Natural killer cell (primary cell): Measurements from ENCODE around the gene SHROOM3. TPM values are rescaled to one million over a fixed set of nuclear protein-coding genes. Genes with fewer than 3 reads are reported as not detected.

Experiments
- ATAC-seq, 3 donors: fragments of 150-1000 bp in 2 of 3; fragments of 200-7000 bp in 1 of 3; cut with Tn5 transposase; 1 replicate in 1 of 3; 2 replicates in 2 of 3; pipeline ENCODE4 v1.10.0; 2021; ENCODE audit warnings: mild to moderate bottlenecking in 2 of 3, moderate library complexity in 2 of 3
- DNase-seq, 2 donors: peaks; one replicate each; pipeline versions ENCODE4 v3.0.0 to v3.0.0-alpha.2; 2013 to 2021; ENCODE audit warnings: mixed read lengths in 1 of 2
- H3K27ac ChIP-seq: one replicate; pipeline ENCODE4 v1.5.1; 2013; ENCODE audit warnings: mild to moderate bottlenecking, low read length
- H3K27me3 ChIP-seq: one replicate; pipeline ENCODE4 v1.6.1; 2013; ENCODE audit warnings: low read length; ENCODE audit not compliant: control insufficient read depth, insufficient read depth
- H3K36me3 ChIP-seq: one replicate; pipeline ENCODE4 v1.6.1; 2013; ENCODE audit warnings: low read length; ENCODE audit not compliant: control insufficient read depth, insufficient read depth
- H3K4me1 ChIP-seq: one replicate; pipeline ENCODE4 v1.6.1; 2013; ENCODE audit warnings: low read length; ENCODE audit not compliant: control insufficient read depth, insufficient read depth
- H3K4me3 ChIP-seq: one replicate; pipeline ENCODE4 v1.5.1; 2013; ENCODE audit warnings: low read length
- H3K9me3 ChIP-seq: one replicate; pipeline ENCODE4 v1.6.1; 2013; ENCODE audit warnings: low read length; ENCODE audit not compliant: control insufficient read depth, insufficient read depth
- H3K27ac Mint-ChIP-seq, 2 donors: one replicate each; pipeline ENCODE4 v1.8.0; 2022; ENCODE audit warnings: mild to moderate bottlenecking in 2 of 2, mixed read lengths in 2 of 2, moderate library complexity in 1 of 2
- H3K27me3 Mint-ChIP-seq, 2 donors: one replicate each; pipeline ENCODE4 v1.8.0; 2022; ENCODE audit warnings: low read depth in 2 of 2, mixed read lengths in 2 of 2
- H3K36me3 Mint-ChIP-seq: one replicate; pipeline ENCODE4 v1.8.0; 2022; ENCODE audit warnings: mixed read lengths
- H3K4me1 Mint-ChIP-seq, 2 donors: one replicate each; pipeline ENCODE4 v1.8.0; 2022; ENCODE audit warnings: mixed read lengths in 2 of 2
- H3K4me3 Mint-ChIP-seq: one replicate; pipeline ENCODE4 v1.8.0; 2022; ENCODE audit warnings: mild to moderate bottlenecking, moderate library complexity, mixed read lengths
- H3K9me3 Mint-ChIP-seq, 2 donors: one replicate each; pipeline ENCODE4 v1.8.0; 2022; ENCODE audit warnings: mixed read lengths in 2 of 2
- WGBS: methylation state at CpG from one replicate; pipeline ENCODE4 v1.1.7; 2013; ENCODE audit warnings: missing lambda C conversion rate; ENCODE audit not compliant: insufficient coverage; 5-methylcytosine and 5-hydroxymethylcytosine counted together
- intact Hi-C: fragments of 100-400 bp; cut with micrococcal nuclease; formaldehyde crosslinking; loops from one replicate; pipeline ENCODE4 v1.14.2; 2022
- total RNA-seq, 4 donors: library from RNA; stranded (reverse); fragments of 120-200 nt in 1 of 4; gene quantifications; one replicate each; pipeline versions ENCODE4 v1.2.3 to v1.2.4, GENCODE V29; 2013 to 2022
- TF ChIP-seq, protein P1 (sequence below): fragments of 200-600 bp; IDR thresholded peaks from one replicate; pipeline ENCODE4 v1.8.0; 2022; ENCODE audit warnings: antibody characterized with exemption

Gene SHROOM3
- total RNA-seq, 3 donors from 2014 or later (not counting 1 experiment from before 2014, with no cell fraction given): 0.63 TPM; not detected in 2

DNA sequence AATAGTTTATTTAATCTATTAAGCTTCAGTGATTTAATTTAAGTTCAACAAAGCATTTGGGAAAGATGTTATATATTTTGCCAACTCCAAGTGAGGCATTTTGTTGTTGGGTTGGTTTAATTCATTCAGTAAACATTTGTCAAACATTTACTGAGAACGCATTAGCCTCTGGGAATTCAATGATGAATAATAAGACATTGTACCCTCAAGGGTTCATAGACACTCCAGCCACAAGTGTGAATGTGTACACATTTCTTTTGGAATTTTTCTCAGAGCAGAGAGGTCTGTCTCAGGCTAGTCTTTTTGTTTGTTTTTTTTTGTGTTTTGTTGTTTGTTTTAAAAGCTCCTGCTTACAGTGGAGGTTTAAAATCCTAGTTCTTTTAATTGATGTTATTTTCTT is 259.0 kb downstream of the SHROOM3 start:
- Mint-ChIP-seq H3K4me1 (peaks cover 12 to 13% of the 10 kb centered on the region in 2 donors), H3K4me3 (no peak overlapping the region), H3K9me3 (no peaks in the 10 kb centered on the region), H3K27ac (no peak overlapping the region), H3K27me3 (peaks cover 24 to 48% of the 10 kb centered on the region in 2 donors), H3K36me3 (no peaks in the 10 kb centered on the region)
- Histone ChIP-seq H3K27ac (no peak overlapping the region), H3K4me1 (peaks cover 9% of the 10 kb centered on the region), H3K4me3 (no peak overlapping the region), H3K9me3 (no peaks in the 10 kb centered on the region), H3K36me3 (no peaks in the 10 kb centered on the region), H3K27me3 (peaks cover 22% of the 10 kb centered on the region)
- WGBS: 100% methylated on average over 1 of the region's 1 CpG
- ATAC-seq (no peak), DNase-seq (no peak)
- TF ChIP-seq, protein P1, sequence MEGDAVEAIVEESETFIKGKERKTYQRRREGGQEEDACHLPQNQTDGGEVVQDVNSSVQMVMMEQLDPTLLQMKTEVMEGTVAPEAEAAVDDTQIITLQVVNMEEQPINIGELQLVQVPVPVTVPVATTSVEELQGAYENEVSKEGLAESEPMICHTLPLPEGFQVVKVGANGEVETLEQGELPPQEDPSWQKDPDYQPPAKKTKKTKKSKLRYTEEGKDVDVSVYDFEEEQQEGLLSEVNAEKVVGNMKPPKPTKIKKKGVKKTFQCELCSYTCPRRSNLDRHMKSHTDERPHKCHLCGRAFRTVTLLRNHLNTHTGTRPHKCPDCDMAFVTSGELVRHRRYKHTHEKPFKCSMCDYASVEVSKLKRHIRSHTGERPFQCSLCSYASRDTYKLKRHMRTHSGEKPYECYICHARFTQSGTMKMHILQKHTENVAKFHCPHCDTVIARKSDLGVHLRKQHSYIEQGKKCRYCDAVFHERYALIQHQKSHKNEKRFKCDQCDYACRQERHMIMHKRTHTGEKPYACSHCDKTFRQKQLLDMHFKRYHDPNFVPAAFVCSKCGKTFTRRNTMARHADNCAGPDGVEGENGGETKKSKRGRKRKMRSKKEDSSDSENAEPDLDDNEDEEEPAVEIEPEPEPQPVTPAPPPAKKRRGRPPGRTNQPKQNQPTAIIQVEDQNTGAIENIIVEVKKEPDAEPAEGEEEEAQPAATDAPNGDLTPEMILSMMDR: no peak
- intact Hi-C loops: no loop called here

DNA sequence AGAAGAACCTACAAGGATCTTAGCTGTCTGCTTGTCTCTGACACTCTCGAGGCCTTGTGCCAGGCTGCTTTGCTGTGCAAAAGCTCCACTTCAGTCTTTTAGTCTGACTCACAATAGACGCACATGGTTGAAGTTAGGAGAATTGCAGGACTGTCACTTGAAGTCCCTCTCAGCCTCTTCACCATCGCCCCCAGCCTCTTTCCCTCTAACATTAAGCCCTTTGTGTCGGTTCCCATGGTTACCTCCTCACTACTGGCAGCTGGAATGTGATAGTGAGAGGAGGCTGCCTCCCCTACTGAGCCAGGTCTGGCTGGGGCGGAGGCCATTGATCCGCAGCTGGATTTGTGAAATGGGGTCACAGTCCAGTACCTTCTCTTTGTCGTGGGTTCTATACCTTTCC is 261.1 kb downstream of the SHROOM3 start:
- H3K9me3 ChIP-seq: no peaks in the 10 kb centered on the region
- ATAC-seq: no peak

DNA sequence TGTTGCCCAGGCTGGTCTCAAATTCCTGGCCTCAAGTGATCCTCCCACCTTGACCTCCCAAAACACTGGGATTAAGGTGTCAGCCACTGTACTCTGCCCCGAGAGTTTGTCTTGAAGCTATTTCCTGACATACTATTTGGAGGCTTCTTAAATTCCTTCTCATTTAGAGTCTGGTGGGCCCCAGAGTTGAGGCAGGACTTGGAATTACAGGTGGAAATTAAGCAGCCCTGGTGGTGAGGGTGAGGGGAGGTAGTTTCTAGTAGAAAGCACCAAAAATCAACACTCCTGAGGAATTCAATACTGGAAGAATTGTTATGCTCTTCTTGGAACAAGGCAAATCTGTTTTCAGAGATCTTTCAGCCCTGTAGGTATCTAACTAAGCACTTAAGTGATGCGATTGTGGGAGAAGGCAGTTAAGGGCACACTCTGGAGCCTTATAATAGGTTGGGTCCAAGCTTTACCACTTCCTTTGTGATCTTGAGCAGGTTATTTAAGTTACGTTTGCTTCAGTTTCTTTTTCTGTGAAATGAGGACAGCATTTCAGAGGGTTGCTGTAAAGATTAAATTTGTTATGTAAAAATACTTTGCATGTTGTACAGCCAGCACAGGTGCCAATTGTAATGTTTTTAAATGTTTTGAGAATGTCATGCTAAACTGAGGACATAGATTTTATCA is 262.2 kb downstream of the SHROOM3 start:
- no peaks in the 10 kb centered on the region for H3K36me3 Mint-ChIP-seq
- H3K36me3 ChIP-seq: no peaks in the 10 kb centered on the region
- no peaks in the 10 kb centered on the region for H3K9me3 ChIP-seq
- H3K4me3 Mint-ChIP-seq: no peak overlapping the region
- DNase-seq: no peak
- no peak overlapping the region for H3K27ac ChIP-seq
- no peak for ATAC-seq
- no peaks in the 10 kb centered on the region for H3K9me3 Mint-ChIP-seq
- TF ChIP-seq, protein P1: no peak
- peaks cover 9 to 23% of the 10 kb centered on the region in 2 donors for H3K27me3 Mint-ChIP-seq
- peaks cover 10% of the 10 kb centered on the region for H3K27me3 ChIP-seq
- intact Hi-C loops: no loop called here
- H3K4me3 ChIP-seq: no peak overlapping the region
- 46% methylated on average over 3 of the region's 3 CpGs for WGBS
- no peaks in the 10 kb centered on the region for H3K4me1 ChIP-seq
- H3K4me1 Mint-ChIP-seq: peaks cover 4 to 7% of the 10 kb centered on the region in 2 donors
- H3K27ac Mint-ChIP-seq: no peak overlapping the region

More for the DNA sequence above, 261.1 kb downstream of the SHROOM3 start:
- Mint-ChIP-seq H3K27ac (no peak overlapping the region), H3K4me3 (no peak overlapping the region), H3K36me3 (no peaks in the 10 kb centered on the region), H3K4me1 (peaks cover 4 to 7% of the 10 kb centered on the region in 2 donors), H3K27me3 (peaks cover 18 to 35% of the 10 kb centered on the region in 2 donors), H3K9me3 (no peaks in the 10 kb centered on the region)
- TF ChIP-seq, protein P1: no peak
- Histone ChIP-seq H3K27me3 (peaks cover 10% of the 10 kb centered on the region), H3K4me3 (no peak overlapping the region), H3K4me1 (no peaks in the 10 kb centered on the region), H3K27ac (no peak overlapping the region), H3K36me3 (no peaks in the 10 kb centered on the region)
- 75% methylated on average over 5 of the region's 7 CpGs for WGBS
- DNase-seq: no peak
- intact Hi-C loops: no loop called here

DNA sequence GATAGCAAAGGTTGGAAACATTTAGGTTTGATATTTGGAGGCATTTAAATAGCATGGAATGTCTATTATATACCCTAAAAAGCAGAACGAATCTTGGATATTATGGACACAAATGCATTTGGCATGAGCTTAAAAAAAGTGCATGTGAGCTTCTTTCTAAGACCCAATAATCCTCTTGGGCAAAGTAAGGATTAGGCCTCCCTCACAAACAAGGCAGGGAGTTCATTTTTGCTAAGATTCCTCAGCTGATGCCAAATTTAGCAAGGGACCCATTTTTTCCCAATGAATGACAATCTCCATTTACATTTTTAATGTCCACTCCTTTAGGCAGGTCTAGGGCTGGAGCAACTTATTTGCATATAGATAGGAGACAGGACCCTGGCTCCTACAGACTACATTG is 263.1 kb downstream of the SHROOM3 start:
- intact Hi-C loops: no loop called here
- TF ChIP-seq, protein P1: no peak
- H3K27ac ChIP-seq: no peak overlapping the region
- peaks cover 4 to 7% of the 10 kb centered on the region in 2 donors for H3K4me1 Mint-ChIP-seq
- ATAC-seq (no peak), DNase-seq (no peak)
- H3K27me3 ChIP-seq: peaks cover 4% of the 10 kb centered on the region
- no peaks in the 10 kb centered on the region for H3K36me3 Mint-ChIP-seq
- H3K27me3 Mint-ChIP-seq: peaks cover 3 to 17% of the 10 kb centered on the region in 2 donors
- H3K4me1 ChIP-seq: no peaks in the 10 kb centered on the region
- H3K4me3 Mint-ChIP-seq: no peak overlapping the region
- no peaks in the 10 kb centered on the region for H3K9me3 Mint-ChIP-seq
- no peaks in the 10 kb centered on the region for H3K9me3 ChIP-seq
- WGBS: 100% methylated on average over 1 of the region's 1 CpG
- no peaks in the 10 kb centered on the region for H3K36me3 ChIP-seq
- no peak overlapping the region for H3K27ac Mint-ChIP-seq
- H3K4me3 ChIP-seq: no peak overlapping the region
